Adipocyte (in vitro differentiated cells): Measurements from ENCODE around the gene BABAM2.
"Not testable (repeated sequence)": the region's sequence is repeated elsewhere in the genome, so short reads cannot be mapped to it uniquely, and the experiment has no call there.

ENCODE experiments used
- DNase-seq: peaks from one replicate; pipeline ENCODE4 v3.0.0-alpha.2; 2015; ENCODE audit warnings: low read depth
- H3K27me3 ChIP-seq: replicated peaks from 2 replicates; pipeline ENCODE4 v1.7.0; 2013; ENCODE audit warnings: mild to moderate bottlenecking, low read length, moderate library complexity; ENCODE audit not compliant: control insufficient read depth, insufficient read depth
- H3K36me3 ChIP-seq: 2 replicates; pipeline ENCODE4 v1.7.0; 2013; ENCODE audit warnings: low read length, mild to moderate bottlenecking, moderate library complexity; ENCODE audit not compliant: control insufficient read depth, insufficient read depth, severe bottlenecking
- H3K4me1 ChIP-seq: 2 replicates; pipeline ENCODE4 v1.7.0; 2013; ENCODE audit warnings: mild to moderate bottlenecking, low read length, moderate library complexity; ENCODE audit not compliant: control insufficient read depth, insufficient read depth
- H3K4me3 ChIP-seq: 2 replicates; pipeline ENCODE4 v1.7.0; 2013; ENCODE audit warnings: mild to moderate bottlenecking, low read length, moderate library complexity
- H3K9ac ChIP-seq: 2 replicates; pipeline ENCODE4 v1.7.0; 2013; ENCODE audit warnings: mild to moderate bottlenecking, low read length, moderate library complexity
- H3K9me3 ChIP-seq: 2 replicates; pipeline ENCODE4 v1.7.0; 2013; ENCODE audit warnings: mild to moderate bottlenecking, low read length, moderate library complexity; ENCODE audit not compliant: control insufficient read depth

Gene BABAM2

GRCh38 chr2:27857417-27858172 is 32.9 kb upstream of the BABAM2 start:
- Histone ChIP-seq H3K27me3 (no peaks in the 10 kb centered on the region), H3K9me3 (peaks cover 5% of the 10 kb centered on the region), H3K4me1 (peaks cover 29% of the 10 kb centered on the region)

GRCh38 chr2:27860111-27860510 is 30.4 kb upstream of the BABAM2 start:
- no peaks in the 10 kb centered on the region for H3K36me3 ChIP-seq
- no peak overlapping the region for H3K4me3 ChIP-seq
- DNase-seq: peak; percentile 83
- H3K9me3 ChIP-seq: peaks cover 5% of the 10 kb centered on the region
- no peaks in the 10 kb centered on the region for H3K27me3 ChIP-seq
- peaks cover 28% of the 10 kb centered on the region for H3K4me1 ChIP-seq
- H3K9ac ChIP-seq: no peak overlapping the region

More at GRCh38 chr2:27857417-27858172, 32.9 kb upstream of the BABAM2 start:
- Histone ChIP-seq H3K36me3 (no peaks in the 10 kb centered on the region), H3K4me3 (no peak overlapping the region), H3K9ac (no peak overlapping the region)
- peak; percentile 22 for DNase-seq

GRCh38 chr2:27863146-27863545 is 27.4 kb upstream of the BABAM2 start:
- Histone ChIP-seq H3K4me3 (no peak overlapping the region), H3K9ac (no peak overlapping the region), H3K9me3 (no peaks in the 10 kb centered on the region), H3K36me3 (no peaks in the 10 kb centered on the region), H3K27me3 (no peaks in the 10 kb centered on the region), H3K4me1 (peaks cover 10% of the 10 kb centered on the region)
- no peak for DNase-seq

- peaks cover 10% of the 10 kb centered on the region for H3K4me1 ChIP-seq
- not testable (repeated sequence) for H3K27me3 ChIP-seq, H3K4me3 ChIP-seq, H3K36me3 ChIP-seq, H3K9ac ChIP-seq, H3K9me3 ChIP-seq, DNase-seq
These were observed 26.6 kb upstream of the BABAM2 start for GRCh38 chr2:27863955-27864354.

- H3K27me3 ChIP-seq: no peaks in the 10 kb centered on the region
- no peaks in the 10 kb centered on the region for H3K4me1 ChIP-seq
- H3K4me3 ChIP-seq: no peak overlapping the region
- no peak overlapping the region for H3K9ac ChIP-seq
- no peaks in the 10 kb centered on the region for H3K36me3 ChIP-seq
- no peak for DNase-seq
- no peaks in the 10 kb centered on the region for H3K9me3 ChIP-seq
These were observed 24.3 kb upstream of the BABAM2 start for GRCh38 chr2:27866237-27866636.

- H3K4me3 ChIP-seq: no peak overlapping the region
- no peaks in the 10 kb centered on the region for H3K27me3 ChIP-seq
- no peak for DNase-seq
- no peak overlapping the region for H3K9ac ChIP-seq
- H3K4me1 ChIP-seq: no peaks in the 10 kb centered on the region
- no peaks in the 10 kb centered on the region for H3K36me3 ChIP-seq
- no peaks in the 10 kb centered on the region for H3K9me3 ChIP-seq
These were observed 20.8 kb upstream of the BABAM2 start for GRCh38 chr2:27869763-27870162.

GRCh38 chr2:27870724-27871123 is 19.8 kb upstream of the BABAM2 start:
- H3K4me3 ChIP-seq: no peak overlapping the region
- H3K4me1 ChIP-seq: no peaks in the 10 kb centered on the region
- peaks cover under 1% of the 10 kb centered on the region for H3K9me3 ChIP-seq
- H3K9ac ChIP-seq: no peak overlapping the region
- no peaks in the 10 kb centered on the region for H3K36me3 ChIP-seq
- no peak for DNase-seq
- H3K27me3 ChIP-seq: no peaks in the 10 kb centered on the region

- Histone ChIP-seq H3K4me1 (no peaks in the 10 kb centered on the region), H3K4me3 (no peak overlapping the region), H3K27me3 (no peaks in the 10 kb centered on the region), H3K9me3 (peaks cover 10% of the 10 kb centered on the region), H3K9ac (no peak overlapping the region), H3K36me3 (no peaks in the 10 kb centered on the region)
- DNase-seq: no peak
These were observed 18.7 kb upstream of the BABAM2 start for GRCh38 chr2:27871802-27872201.

GRCh38 chr2:27873091-27873490 is 17.4 kb upstream of the BABAM2 start:
- Histone ChIP-seq H3K4me3 (no peak overlapping the region), H3K4me1 (no peaks in the 10 kb centered on the region), H3K27me3 (no peaks in the 10 kb centered on the region), H3K36me3 (no peaks in the 10 kb centered on the region), H3K9ac (no peak overlapping the region), H3K9me3 (peaks cover 13% of the 10 kb centered on the region)
- DNase-seq: no peak

- Histone ChIP-seq H3K27me3 (no peaks in the 10 kb centered on the region), H3K9ac (no peak overlapping the region), H3K4me1 (no peaks in the 10 kb centered on the region), H3K4me3 (no peak overlapping the region), H3K9me3 (peaks cover 13% of the 10 kb centered on the region), H3K36me3 (no peaks in the 10 kb centered on the region)
- no peak for DNase-seq
These were observed 15.2 kb upstream of the BABAM2 start for GRCh38 chr2:27875089-27875881.

- no peak overlapping the region for H3K4me3 ChIP-seq
- no peaks in the 10 kb centered on the region for H3K4me1 ChIP-seq
- no peak for DNase-seq
- no peak overlapping the region for H3K9ac ChIP-seq
- no peaks in the 10 kb centered on the region for H3K36me3 ChIP-seq
- no peaks in the 10 kb centered on the region for H3K27me3 ChIP-seq
- H3K9me3 ChIP-seq: peaks cover 13% of the 10 kb centered on the region
These were observed 11.7 kb upstream of the BABAM2 start for GRCh38 chr2:27878825-27879224.
